Heart left ventricle (tissue), 13 donors: ENCODE data around the gene PISD.

Source experiments
- POLR2A ChIP-seq, 2 donors: fragments of 450-650 bp; IDR thresholded peaks; one replicate each; pipeline ENCODE4 v1.6.1; 2017; ENCODE audit warnings: antibody characterized with exemption in 2 of 2, mild to moderate bottlenecking in 2 of 2, moderate library complexity in 2 of 2
- TF ChIP-seq, protein P1 (sequence below), 12 donors: fragments of 200-600 bp; sonication (generic) in 4 of 12; IDR thresholded peaks; one replicate each; pipeline versions ENCODE4 v1.5.0 to v1.8.0; 2018 to 2022; ENCODE audit warnings: antibody characterized with exemption in 12 of 12, mild to moderate bottlenecking in 5 of 12
- donor health status: ischemic (EF 13 %, LVEDD 7.1; RV severe dilation, severe dysfunction).
- donor health status: DM: no; HTN: yes; CAD: no.
- donor health status: DM: no; HTN: no; CAD: no.
- donor health status: ischemic (EF 25% LVEDD 6.9; RV normal size, moderate dysfunction).
- donor health status: ischemic (EF 25% LVEDD 5.7; RV mildly dilated, moderate dysfunction).
- donor health status: ischemic (EF 35%, LVEDD 5.7; RV mildly dilated, moderate dysfunction).
- donor health status: nonischemic (EF 11% LVEDD 7.7; RV severe dilation, severe dysfunction).
- donor health status: DM: yes; HTN: yes; CAD: no.
- donor health status: PGD.
- donor health status: ischemic (EF 29% LVEDD 5.4; RV normal size, mild dysfunction).
- donor health status: nonischemic (EF 23%, LVEDD 6.1; RV moderate dilation, normal function).

DNA sequence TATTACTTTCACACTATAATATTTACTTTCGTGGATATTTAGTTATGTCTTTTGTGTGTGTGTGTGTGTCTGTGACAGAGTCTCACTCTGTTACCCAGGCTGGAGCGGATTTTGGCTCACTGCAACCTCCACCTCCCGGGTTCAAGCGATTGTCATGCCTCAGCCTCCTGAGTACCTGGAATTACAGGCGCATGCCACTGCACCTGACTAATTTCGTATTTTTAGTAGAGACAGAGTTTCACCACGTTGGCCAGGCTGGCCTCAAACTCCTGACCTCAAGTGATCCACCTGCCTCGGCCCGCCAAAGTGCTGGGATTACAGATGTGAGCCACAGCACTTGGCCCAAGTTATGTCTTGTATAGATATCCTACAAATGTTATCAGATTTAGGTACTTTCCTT is 9.9 kb downstream of the PISD start:
- TF ChIP-seq, protein P1, sequence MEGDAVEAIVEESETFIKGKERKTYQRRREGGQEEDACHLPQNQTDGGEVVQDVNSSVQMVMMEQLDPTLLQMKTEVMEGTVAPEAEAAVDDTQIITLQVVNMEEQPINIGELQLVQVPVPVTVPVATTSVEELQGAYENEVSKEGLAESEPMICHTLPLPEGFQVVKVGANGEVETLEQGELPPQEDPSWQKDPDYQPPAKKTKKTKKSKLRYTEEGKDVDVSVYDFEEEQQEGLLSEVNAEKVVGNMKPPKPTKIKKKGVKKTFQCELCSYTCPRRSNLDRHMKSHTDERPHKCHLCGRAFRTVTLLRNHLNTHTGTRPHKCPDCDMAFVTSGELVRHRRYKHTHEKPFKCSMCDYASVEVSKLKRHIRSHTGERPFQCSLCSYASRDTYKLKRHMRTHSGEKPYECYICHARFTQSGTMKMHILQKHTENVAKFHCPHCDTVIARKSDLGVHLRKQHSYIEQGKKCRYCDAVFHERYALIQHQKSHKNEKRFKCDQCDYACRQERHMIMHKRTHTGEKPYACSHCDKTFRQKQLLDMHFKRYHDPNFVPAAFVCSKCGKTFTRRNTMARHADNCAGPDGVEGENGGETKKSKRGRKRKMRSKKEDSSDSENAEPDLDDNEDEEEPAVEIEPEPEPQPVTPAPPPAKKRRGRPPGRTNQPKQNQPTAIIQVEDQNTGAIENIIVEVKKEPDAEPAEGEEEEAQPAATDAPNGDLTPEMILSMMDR (IDR thresholded peaks at IDR 0.05) = no peak
- TF ChIP-seq POLR2A (IDR thresholded peaks at IDR 0.05) = no peak
